ENCODE results near the gene SLC25A47. TPM values are rescaled to one million over a fixed set of nuclear protein-coding genes. Genes with fewer than 3 reads are reported as not detected.

SLC25A47 gene
- total RNA-seq, 4 donors from 2014 or later, result 0.54 to 1.2 TPM; not detected in 2

DNA sequence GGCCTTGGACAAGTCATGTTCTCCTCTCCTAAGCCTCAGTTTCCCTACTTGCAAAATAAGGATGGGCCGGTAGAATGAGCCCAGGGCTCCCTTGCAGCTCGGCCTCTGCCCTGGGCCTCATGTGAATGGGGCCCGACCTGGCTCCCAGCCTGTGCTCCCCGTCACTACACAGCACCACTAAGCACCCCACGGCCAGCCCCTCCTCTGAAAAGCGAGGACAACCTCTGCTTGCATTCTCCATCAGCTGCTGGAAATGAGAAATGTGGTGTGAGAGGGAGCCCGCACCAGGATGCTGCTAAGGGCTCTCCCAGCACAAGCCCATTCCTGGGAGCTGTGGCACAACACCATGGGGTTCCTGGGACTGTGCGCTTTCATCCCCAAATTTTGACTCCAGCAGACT is 10.2 kb downstream of the SLC25A47 start:
- no peak overlapping the region for H3K27ac ChIP-seq
- H3K27me3 ChIP-seq, result no peaks in the 10 kb centered on the region
- H3K4me3 ChIP-seq, result no peak overlapping the region
- TF ChIP-seq, protein P1, sequence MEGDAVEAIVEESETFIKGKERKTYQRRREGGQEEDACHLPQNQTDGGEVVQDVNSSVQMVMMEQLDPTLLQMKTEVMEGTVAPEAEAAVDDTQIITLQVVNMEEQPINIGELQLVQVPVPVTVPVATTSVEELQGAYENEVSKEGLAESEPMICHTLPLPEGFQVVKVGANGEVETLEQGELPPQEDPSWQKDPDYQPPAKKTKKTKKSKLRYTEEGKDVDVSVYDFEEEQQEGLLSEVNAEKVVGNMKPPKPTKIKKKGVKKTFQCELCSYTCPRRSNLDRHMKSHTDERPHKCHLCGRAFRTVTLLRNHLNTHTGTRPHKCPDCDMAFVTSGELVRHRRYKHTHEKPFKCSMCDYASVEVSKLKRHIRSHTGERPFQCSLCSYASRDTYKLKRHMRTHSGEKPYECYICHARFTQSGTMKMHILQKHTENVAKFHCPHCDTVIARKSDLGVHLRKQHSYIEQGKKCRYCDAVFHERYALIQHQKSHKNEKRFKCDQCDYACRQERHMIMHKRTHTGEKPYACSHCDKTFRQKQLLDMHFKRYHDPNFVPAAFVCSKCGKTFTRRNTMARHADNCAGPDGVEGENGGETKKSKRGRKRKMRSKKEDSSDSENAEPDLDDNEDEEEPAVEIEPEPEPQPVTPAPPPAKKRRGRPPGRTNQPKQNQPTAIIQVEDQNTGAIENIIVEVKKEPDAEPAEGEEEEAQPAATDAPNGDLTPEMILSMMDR (IDR thresholded peaks at IDR 0.05), result no peak
- TF ChIP-seq POLR2A (IDR thresholded peaks at IDR 0.05), result no peak
- no peak for DNase-seq
- H3K36me3 ChIP-seq, result peaks cover 0 to 27% (median 0%) of the 10 kb centered on the region in 3 donors
- H3K4me1 ChIP-seq, result peaks cover 0 to 3% (median under 1%) of the 10 kb centered on the region in 4 donors
- H3K9me3 ChIP-seq, result no peaks in the 10 kb centered on the region

DNA sequence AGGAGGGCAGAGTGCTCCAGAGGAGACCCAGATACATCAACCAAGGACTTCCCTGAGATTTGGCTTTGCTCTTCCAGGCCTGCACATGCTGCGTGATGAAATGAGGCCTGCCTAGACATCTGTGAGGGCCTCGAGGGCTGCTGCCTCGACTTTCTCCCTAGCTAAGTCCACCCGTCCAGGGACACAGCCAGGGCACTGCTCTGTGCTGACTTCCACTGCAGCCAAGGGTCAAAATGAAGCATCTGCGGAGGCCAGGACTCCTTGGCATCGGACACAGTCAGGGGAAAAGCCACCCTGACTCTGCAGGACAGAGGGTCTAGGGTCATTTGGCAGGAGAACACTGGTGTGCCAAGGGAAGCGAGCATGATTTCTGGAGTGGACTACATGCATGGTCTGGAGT is 10.7 kb downstream of the SLC25A47 start:
- TF ChIP-seq, protein P1 (IDR thresholded peaks at IDR 0.05), result no peak
- no peak for TF ChIP-seq POLR2A (IDR thresholded peaks at IDR 0.05)
- no peaks in the 10 kb centered on the region for H3K27me3 ChIP-seq
- DNase-seq, result no peak

DNA sequence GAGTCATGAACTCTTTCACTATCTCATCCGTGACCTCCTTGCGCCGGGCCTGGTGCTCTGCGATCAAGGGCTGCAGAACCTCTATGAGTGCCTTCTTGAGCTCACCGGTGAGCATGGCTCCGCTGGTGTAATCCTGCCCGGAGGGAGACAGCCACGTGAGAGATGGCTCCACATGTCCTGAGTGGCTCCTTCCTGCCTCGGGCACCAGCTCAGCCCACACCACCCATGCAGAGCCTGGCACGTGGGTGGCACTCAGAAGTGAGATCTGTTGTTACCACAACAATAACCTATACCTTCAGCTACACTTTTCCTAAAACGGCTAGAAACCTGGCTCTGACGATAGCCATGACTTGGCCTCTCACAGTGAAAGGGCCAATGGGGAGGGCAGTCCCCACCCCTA is 11.8 kb downstream of the SLC25A47 start:
- peak in 2 of 3 donors; percentile 35 to 40 for DNase-seq
- peaks cover 0 to 36% (median 0%) of the 10 kb centered on the region in 3 donors for H3K36me3 ChIP-seq
- H3K27me3 ChIP-seq, result no peaks in the 10 kb centered on the region
- no peak overlapping the region for H3K27ac ChIP-seq
- no peak for TF ChIP-seq POLR2A (IDR thresholded peaks at IDR 0.05)
- TF ChIP-seq, protein P1 (IDR thresholded peaks at IDR 0.05), result no peak
- H3K4me3 ChIP-seq, result no peak overlapping the region
- no peaks in the 10 kb centered on the region for H3K4me1 ChIP-seq
- H3K9me3 ChIP-seq, result no peaks in the 10 kb centered on the region

More for the DNA sequence above, 10.7 kb downstream of the SLC25A47 start:
- Histone ChIP-seq H3K4me1 (no peaks in the 10 kb centered on the region), H3K27ac (no peak overlapping the region), H3K36me3 (peaks cover 0 to 32% (median 0%) of the 10 kb centered on the region in 3 donors), H3K9me3 (no peaks in the 10 kb centered on the region), H3K4me3 (no peak overlapping the region)

DNA sequence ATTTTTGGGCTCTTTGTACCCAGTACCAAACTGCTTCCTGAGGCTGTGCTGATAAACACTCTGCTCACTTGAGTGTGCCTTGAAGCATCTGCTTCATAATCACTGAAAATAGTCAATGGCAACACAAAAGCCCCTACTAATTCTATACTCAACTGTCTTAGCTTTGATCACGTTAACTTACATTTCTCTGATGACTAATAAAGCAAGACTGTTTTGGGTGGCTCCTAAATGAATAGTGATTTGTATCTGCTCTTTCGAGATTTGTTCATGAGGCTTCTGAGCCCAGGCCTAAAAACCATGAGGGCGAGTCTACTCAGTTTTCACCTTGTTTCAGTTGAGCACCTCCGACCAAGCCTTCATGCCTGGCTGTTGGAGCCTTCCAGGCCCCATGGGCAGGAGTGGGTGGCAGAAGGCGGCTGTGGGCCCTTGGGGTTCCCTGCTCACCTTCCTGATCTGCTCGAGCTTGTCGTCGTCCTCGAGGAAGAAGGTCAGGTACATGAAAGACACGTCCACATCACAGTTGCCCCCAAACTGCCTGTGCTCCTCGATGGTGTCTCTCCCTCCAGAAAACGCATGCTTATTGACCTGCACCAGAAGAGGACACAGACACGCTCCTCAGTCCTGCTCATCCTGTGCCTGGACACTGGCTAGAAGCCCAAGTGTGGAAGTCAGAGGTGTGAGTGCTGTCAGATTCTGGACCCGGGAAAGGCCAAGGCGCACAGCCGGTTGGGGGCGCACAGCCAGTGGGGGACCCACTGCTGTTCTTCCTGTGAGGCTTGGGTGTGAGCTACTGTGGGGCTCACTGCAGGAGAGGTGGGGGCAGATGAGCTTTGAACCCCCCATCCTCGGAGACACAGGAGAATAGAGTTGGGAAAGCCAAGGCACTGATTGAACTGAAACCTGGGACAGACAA is 13.7 kb downstream of the SLC25A47 start:
- Histone ChIP-seq H3K4me3 (no peak overlapping the region), H3K4me1 (peaks cover 0 to 11% (median 4%) of the 10 kb centered on the region in 4 donors), H3K27ac (no peak overlapping the region), H3K9me3 (no peaks in the 10 kb centered on the region), H3K27me3 (no peaks in the 10 kb centered on the region), H3K36me3 (peaks cover 0 to 42% (median 0%) of the 10 kb centered on the region in 3 donors)
- peak in 1 of 3 donors; percentile 32 for DNase-seq
- TF ChIP-seq, protein P1 (IDR thresholded peaks at IDR 0.05), result no peak
- no peak for TF ChIP-seq POLR2A (IDR thresholded peaks at IDR 0.05)

DNA sequence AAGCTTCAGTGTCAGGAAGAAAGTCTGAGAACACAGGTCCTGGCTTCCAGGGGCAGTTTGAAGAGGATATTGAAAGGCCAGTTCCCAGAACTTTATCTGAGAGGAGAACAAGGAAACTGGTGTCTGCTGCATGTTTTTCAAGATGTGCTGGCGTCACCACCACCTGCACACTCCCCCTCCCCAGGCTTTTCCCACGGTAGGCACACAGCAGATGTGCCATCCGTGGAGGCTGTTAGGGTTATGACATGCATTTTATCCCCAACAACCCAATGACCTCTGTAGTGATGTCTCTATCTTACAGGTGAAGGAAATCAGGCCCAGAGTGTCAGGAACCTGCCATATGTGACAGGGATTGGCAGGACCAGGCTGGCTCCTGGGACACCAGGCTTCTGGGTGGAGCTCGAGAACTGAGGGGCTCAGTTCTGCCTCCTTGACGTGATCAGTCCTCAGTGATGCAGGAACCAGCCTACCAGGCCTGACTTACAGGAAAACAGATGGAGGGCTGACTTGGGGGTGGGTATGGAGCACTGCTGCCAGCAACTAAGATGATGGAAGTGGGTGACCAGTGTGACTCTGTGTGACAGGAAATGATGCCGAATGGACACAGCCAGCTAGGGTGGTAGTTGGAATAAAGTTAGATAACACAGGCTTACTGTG is 16.8 kb downstream of the SLC25A47 start:
- TF ChIP-seq, protein P1 (IDR thresholded peaks at IDR 0.05), result no peak
- TF ChIP-seq POLR2A (IDR thresholded peaks at IDR 0.05), result no peak
- peak in 1 of 3 donors; percentile 8 for DNase-seq
- no peaks in the 10 kb centered on the region for H3K27me3 ChIP-seq
- H3K4me1 ChIP-seq, result peaks cover 0 to 16% (median 4%) of the 10 kb centered on the region in 4 donors
- no peaks in the 10 kb centered on the region for H3K9me3 ChIP-seq
- peaks cover 0 to 32% (median 0%) of the 10 kb centered on the region in 3 donors for H3K36me3 ChIP-seq
- peak overlapping the region in 1 of 4 donors; percentile 21 for H3K27ac ChIP-seq
- H3K4me3 ChIP-seq, result no peak overlapping the region

Data from Peyer's patch (tissue), 4 donors.